Esophagus squamous epithelium (tissue), 4 donors: Measurements from ENCODE around the gene SLC39A1.

Experiments
- CTCF ChIP-seq, 6 experiments: fragments of 450-650 bp in 4 of 6; fragments of 200-600 bp in 2 of 6; sonication (generic) in 2 of 6; IDR thresholded peaks; one replicate each; pipeline ENCODE4 v1.5.1; 2016 to 2019; ENCODE audit warnings: antibody characterized with exemption in 6 of 6, mild to moderate bottlenecking in 4 of 6, moderate library complexity in 4 of 6
- POLR2A ChIP-seq, 4 donors: fragments of 450-650 bp; IDR thresholded peaks; one replicate each; pipeline ENCODE4 v1.6.1; 2017; ENCODE audit warnings: antibody characterized with exemption in 4 of 4, mild to moderate bottlenecking in 4 of 4, moderate library complexity in 3 of 4

DNA sequence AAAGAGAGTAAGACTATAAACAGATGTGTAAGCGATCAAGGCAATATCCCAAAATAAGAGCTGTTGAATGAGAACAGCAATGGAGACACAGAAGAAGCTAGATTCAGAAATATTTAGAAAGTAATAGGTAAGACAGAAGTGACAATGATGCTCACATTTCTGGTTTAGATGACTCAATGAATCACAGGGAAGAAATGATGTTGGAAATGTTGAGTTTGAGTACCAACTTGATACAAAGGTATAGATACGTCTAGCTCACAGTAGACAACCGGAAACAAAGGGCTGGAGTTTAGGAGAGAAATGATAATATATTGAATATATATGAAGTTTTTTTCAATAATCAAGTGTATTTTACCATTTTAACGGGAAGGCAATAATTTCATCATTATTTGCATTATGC, 47.0 kb downstream of the SLC39A1 start:
- no peak for TF ChIP-seq CTCF (IDR thresholded peaks at IDR 0.05)
- no peak for TF ChIP-seq POLR2A (IDR thresholded peaks at IDR 0.05)
